Measurements from ENCODE around the gene UVRAG.
"Not testable (repeated sequence)": the region's sequence is repeated elsewhere in the genome, so short reads cannot be mapped to it uniquely, and the experiment has no call there.

The UVRAG gene

GRCh38 chr11:75873417-75874221, 58.6 kb downstream of the UVRAG start:
- in situ Hi-C loops (cut with MboI; ENCODE audit: low sequenced_read_pairs, unreplicated experiment) = no loop called here
- TF ChIP-seq CTCF (IDR thresholded peaks at IDR 0.05; ENCODE audit: borderline replicate concordance, control extremely low read depth, extremely low read depth, insufficient read depth, missing control alignments) = no peak
- DNase-seq (ENCODE audit: low spot score) = peak; percentile 58

GRCh38 chr11:75874684-75875341, 59.8 kb downstream of the UVRAG start:
- no peak for TF ChIP-seq CTCF (IDR thresholded peaks at IDR 0.05; ENCODE audit: borderline replicate concordance, control extremely low read depth, extremely low read depth, insufficient read depth, missing control alignments)
- DNase-seq (ENCODE audit: low spot score) = no peak
- in situ Hi-C loops (cut with MboI; ENCODE audit: low sequenced_read_pairs, unreplicated experiment) = no loop called here

- in situ Hi-C loops (cut with MboI; ENCODE audit: low sequenced_read_pairs, unreplicated experiment); DNase-seq (ENCODE audit: low spot score): not testable (repeated sequence)
These were observed 62.3 kb downstream of the UVRAG start for GRCh38 chr11:75877327-75877726.

GRCh38 chr11:75877931-75878330, 62.9 kb downstream of the UVRAG start:
- DNase-seq (ENCODE audit: low spot score); in situ Hi-C loops (cut with MboI; ENCODE audit: low sequenced_read_pairs, unreplicated experiment): not testable (repeated sequence)

GRCh38 chr11:75878933-75879332, 63.9 kb downstream of the UVRAG start:
- no peak for TF ChIP-seq CTCF (IDR thresholded peaks at IDR 0.05; ENCODE audit: borderline replicate concordance, control extremely low read depth, extremely low read depth, insufficient read depth, missing control alignments)
- no peak for DNase-seq (ENCODE audit: low spot score)
- in situ Hi-C loops (cut with MboI; ENCODE audit: low sequenced_read_pairs, unreplicated experiment) = no loop called here

GRCh38 chr11:75879737-75880136, 64.7 kb downstream of the UVRAG start:
- in situ Hi-C loops (cut with MboI; ENCODE audit: low sequenced_read_pairs, unreplicated experiment) = no loop called here
- DNase-seq (ENCODE audit: low spot score) = no peak
- TF ChIP-seq CTCF (IDR thresholded peaks at IDR 0.05; ENCODE audit: borderline replicate concordance, control extremely low read depth, extremely low read depth, insufficient read depth, missing control alignments) = no peak

- DNase-seq (ENCODE audit: low spot score); in situ Hi-C loops (cut with MboI; ENCODE audit: low sequenced_read_pairs, unreplicated experiment): not testable (repeated sequence)
These were observed 65.3 kb downstream of the UVRAG start for GRCh38 chr11:75880343-75880742.

GRCh38 chr11:75884321-75884720, 69.3 kb downstream of the UVRAG start:
- in situ Hi-C loops (cut with MboI; ENCODE audit: low sequenced_read_pairs, unreplicated experiment) = no loop called here
- no peak for TF ChIP-seq CTCF (IDR thresholded peaks at IDR 0.05; ENCODE audit: borderline replicate concordance, control extremely low read depth, extremely low read depth, insufficient read depth, missing control alignments)
- DNase-seq (ENCODE audit: low spot score) = no peak
